Measurements from ENCODE around the gene CTRL.

The CTRL gene

DNA sequence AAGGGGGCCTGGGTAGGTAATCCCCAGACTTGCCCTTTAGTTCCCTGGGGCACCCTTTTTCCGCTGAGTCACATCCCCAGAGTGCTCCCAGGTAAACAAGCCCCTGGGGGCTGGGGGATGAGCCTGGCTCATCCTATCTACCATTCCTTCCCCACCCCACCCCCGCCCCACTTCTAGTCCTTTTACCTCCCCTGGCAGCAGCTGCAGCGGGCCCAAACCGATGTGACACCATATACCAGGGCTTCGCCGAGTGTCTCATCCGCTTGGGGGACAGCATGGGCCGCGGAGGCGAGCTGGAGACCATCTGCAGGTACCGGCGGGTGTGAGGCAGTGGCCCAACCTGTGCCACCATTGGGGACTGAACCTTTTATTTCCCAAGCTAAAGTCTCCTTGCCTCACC, 46.1 kb downstream of the CTRL start:
- no peak for DNase-seq

DNA sequence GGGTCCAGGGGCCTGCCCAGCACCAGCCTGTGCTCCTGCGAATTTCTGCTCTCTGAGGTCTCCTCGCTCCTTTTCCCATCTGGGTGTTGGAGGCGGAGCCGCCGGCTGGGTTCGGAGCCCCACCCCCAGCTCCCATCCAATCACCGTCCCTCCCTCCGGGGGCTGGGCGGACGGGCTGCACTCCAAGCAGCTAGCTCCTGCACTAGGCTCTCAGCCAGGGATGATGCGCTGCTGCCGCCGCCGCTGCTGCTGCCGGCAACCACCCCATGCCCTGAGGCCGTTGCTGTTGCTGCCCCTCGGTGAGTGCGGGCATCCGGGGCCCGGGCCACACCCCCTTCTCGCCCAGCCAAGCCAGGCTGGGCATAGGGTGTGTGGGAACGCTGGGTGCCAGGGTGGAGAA, 47.0 kb downstream of the CTRL start, which contains the start of gene NRN1L:
NRN1L (plus strand) TSS at position 202 of the 400 bp plus-strand sequence; CDS start at position 221, 19 bp downstream.
- DNase-seq, result no peak

DNA sequence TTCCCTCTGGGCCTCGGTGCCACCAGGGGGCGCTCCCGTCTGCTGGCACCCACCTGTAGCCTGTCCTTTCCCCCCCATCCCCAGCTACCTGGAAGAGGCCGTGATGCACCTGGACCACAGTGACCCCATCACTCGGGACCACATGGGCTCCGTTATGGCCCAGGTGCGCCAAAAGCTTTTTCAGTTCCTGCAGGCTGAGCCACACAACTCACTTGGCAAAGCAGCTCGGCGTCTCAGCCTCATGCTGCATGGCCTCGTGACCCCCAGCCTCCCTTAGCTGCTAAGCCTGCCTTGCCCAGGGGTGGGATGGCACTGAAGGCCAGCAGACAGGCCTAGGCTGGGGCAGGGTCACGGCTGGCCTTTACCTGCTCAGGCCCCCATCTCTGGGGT, 47.8 kb downstream of the CTRL start:
- DNase-seq, result peak; percentile 97

- DNase-seq, result no peak
These were observed 48.4 kb downstream of the CTRL start for GRCh38 chr16:67883146-67883871.

DNA sequence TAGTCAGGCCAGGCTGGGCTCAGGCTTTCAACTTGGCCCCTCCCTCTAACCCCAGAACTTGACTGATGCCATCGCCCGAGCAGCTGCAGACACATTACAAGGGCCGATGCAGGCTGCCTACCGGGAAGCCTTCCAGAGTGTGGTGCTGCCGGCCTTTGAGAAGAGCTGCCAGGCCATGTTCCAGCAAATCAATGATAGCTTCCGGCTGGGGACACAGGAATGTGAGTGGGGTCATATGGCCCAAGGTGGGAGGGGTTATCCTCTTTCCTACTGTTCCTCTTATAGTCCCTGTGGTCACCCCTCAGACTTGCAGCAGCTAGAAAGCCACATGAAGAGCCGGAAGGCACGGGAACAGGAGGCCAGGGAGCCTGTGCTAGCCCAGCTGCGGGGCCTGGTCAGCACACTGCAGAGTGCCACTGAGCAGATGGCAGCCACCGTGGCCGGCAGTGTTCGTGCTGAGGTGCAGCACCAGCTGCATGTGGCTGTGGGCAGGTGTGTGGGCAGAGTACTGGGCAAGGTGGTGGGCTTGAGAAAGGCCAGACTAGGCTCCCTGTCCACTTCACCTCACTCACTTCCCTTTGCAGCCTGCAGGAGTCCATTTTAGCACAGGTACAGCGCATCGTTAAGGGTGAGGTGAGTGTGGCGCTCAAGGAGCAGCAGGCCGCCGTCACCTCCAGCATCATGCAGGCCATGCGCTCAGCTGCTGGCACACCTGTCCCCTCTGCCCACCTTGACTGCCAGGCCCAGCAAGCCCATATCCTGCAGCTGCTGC, 49.1 kb downstream of the CTRL start:
- DNase-seq, result no peak

GRCh38 chr16:67881621-67882161, 50.0 kb downstream of the CTRL start:
- DNase-seq, result no peak

DNA sequence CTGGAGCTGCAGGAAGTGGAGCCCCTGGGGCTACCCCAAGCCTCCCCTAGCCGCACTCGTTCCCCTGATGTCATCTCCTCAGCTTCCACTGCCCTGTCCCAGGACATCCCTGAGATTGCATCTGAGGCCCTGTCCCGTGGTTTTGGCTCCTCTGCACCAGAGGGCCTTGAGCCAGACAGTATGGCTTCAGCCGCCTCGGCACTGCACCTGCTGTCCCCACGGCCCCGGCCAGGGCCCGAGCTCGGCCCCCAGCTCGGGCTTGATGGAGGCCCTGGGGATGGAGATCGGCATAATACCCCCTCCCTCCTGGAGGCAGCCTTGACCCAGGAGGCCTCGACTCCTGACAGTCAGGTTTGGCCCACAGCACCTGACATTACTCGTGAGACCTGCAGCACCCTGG, 51.1 kb downstream of the CTRL start:
- DNase-seq, result no peak

GRCh38 chr16:67879936-67880335, 51.7 kb downstream of the CTRL start:
- no peak for DNase-seq

Data from 8988T (cell line).